BE2C (cell line): Measurements from ENCODE around the gene TRIM44.

ENCODE experiments used
- DNase-seq: peaks from one replicate; pipeline ENCODE4 v3.0.0-alpha.2; 2020
- H3K27me3 ChIP-seq: fragments of 250-450 bp; sonication (Bioruptor Pico); 2 replicates; pipeline ENCODE4 v1.5.1; 2020; ENCODE audit warnings: mild to moderate bottlenecking
- H3K36me3 ChIP-seq: fragments of 250-450 bp; sonication (Bioruptor Pico); 2 replicates; pipeline ENCODE4 v1.5.1; 2020; ENCODE audit warnings: mild to moderate bottlenecking
- H3K4me1 ChIP-seq: fragments of 250-450 bp; sonication (Bioruptor Pico); 2 replicates; pipeline ENCODE4 v1.5.1; 2020
- H3K4me3 ChIP-seq: 2 replicates; pipeline ENCODE4 v1.5.1; 2011; ENCODE audit warnings: low read depth, low read length
- H3K9me3 ChIP-seq: fragments of 250-450 bp; sonication (Bioruptor Pico); 2 replicates; pipeline ENCODE4 v1.5.1; 2020
- TF ChIP-seq, protein P1 (sequence below): IDR thresholded peaks from 2 replicates; pipeline ENCODE4 v1.5.1; 2012; ENCODE audit warnings: mild to moderate bottlenecking, low read depth, low read length

The TRIM44 gene

DNA sequence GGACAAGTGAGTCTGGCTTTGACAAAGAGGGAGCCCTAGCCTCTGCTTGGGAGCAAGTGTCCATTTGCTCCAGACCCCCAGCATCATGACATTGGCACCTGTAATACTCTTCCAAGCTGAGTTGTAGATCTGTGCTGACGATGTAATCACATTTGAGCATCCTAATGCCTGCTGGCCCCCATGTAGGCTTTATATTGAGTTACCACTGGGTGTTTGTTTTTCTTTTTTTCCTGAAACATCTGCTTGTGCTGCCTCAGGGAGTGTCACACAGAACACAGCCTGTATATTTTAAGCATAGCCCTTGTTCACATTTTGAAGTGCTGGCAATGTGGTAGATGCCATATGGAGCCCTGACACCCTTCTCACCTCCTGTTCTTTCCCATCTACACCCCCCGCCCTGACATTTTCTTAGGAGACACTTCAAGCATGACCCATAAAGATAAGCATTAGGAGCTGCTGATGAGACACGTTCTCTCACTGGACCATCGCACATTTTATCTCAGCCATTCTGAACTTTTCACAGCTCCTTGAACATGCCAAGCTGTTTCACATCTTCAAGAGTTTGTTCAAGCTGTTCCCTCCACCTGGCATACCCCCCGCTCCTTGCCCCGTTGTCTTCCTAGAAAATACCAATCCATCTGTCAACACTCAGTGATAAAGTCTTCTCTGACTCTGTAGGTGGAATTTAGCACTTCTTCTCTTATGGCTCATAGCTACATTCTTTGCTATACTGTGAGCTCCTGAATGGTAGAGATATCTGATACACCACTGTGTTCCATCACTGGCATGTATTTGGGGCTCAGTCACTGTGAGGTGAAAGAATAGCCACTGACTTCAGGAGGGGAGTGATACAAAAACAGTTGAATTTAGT is 128.7 kb downstream of the TRIM44 start:
- DNase-seq = no peak
- Histone ChIP-seq H3K9me3 (no peaks in the 10 kb centered on the region), H3K36me3 (no peaks in the 10 kb centered on the region), H3K4me3 (no peak overlapping the region), H3K27me3 (no peaks in the 10 kb centered on the region), H3K4me1 (no peaks in the 10 kb centered on the region; the same call in 1 of the 2 replicates)
- TF ChIP-seq, protein P1, sequence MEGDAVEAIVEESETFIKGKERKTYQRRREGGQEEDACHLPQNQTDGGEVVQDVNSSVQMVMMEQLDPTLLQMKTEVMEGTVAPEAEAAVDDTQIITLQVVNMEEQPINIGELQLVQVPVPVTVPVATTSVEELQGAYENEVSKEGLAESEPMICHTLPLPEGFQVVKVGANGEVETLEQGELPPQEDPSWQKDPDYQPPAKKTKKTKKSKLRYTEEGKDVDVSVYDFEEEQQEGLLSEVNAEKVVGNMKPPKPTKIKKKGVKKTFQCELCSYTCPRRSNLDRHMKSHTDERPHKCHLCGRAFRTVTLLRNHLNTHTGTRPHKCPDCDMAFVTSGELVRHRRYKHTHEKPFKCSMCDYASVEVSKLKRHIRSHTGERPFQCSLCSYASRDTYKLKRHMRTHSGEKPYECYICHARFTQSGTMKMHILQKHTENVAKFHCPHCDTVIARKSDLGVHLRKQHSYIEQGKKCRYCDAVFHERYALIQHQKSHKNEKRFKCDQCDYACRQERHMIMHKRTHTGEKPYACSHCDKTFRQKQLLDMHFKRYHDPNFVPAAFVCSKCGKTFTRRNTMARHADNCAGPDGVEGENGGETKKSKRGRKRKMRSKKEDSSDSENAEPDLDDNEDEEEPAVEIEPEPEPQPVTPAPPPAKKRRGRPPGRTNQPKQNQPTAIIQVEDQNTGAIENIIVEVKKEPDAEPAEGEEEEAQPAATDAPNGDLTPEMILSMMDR = no peak

DNA sequence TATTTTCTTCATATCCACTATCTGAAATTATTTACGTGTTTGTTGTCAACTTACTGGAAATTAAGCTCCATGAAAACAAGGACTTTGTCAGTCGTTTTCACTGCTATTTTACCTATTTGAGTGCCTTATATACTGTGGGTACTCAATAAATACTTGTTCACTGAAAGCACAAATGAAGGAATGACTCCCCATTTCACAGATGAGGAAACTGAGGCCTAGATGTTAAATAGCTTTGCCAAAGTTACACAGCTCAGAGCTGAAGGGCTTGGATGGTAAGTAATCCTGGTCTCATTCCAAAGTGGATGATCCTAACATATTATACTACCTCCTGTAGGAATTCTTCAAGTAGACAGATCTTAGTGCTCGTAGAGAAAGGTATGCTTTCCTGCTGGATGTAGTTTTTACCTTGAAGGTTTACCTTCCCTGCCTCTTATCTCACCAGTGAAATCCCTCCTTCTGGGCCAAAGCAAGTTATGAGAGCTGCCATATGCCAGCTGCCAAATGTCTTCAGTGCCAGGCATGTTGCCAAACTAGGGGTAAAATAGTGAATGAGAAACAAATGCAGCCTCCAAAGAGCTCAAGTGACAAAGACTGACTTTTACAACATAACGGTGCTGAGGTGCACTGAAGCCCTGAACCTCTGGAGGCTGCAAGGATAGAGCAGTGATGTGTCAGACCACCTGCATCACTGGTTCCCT is 129.7 kb downstream of the TRIM44 start:
- TF ChIP-seq, protein P1 = no peak
- Histone ChIP-seq H3K4me1 (no peaks in the 10 kb centered on the region), H3K9me3 (no peaks in the 10 kb centered on the region), H3K36me3 (no peaks in the 10 kb centered on the region), H3K27me3 (no peaks in the 10 kb centered on the region), H3K4me3 (no peak overlapping the region)
- no peak for DNase-seq

DNA sequence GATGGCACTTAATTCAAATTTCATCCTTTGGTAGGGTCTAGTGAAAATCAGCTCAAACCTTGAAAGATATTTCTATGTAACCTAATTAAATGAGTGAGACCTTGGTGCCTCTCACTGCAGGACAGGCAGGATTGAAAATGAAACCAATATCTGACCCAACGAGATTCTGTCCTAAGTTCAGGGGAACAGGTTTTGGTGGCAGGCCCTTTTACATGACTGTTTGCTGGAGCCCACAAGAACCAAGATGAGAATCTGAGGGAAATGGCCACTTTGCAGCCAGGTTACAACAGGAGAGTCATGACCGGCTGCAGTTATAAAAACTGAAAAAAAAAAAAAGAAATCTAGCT is 130.2 kb downstream of the TRIM44 start:
- Histone ChIP-seq H3K4me3 (no peak overlapping the region), H3K36me3 (no peaks in the 10 kb centered on the region), H3K9me3 (no peaks in the 10 kb centered on the region), H3K27me3 (no peaks in the 10 kb centered on the region), H3K4me1 (no peaks in the 10 kb centered on the region)
- no peak for DNase-seq
- TF ChIP-seq, protein P1 = no peak

DNA sequence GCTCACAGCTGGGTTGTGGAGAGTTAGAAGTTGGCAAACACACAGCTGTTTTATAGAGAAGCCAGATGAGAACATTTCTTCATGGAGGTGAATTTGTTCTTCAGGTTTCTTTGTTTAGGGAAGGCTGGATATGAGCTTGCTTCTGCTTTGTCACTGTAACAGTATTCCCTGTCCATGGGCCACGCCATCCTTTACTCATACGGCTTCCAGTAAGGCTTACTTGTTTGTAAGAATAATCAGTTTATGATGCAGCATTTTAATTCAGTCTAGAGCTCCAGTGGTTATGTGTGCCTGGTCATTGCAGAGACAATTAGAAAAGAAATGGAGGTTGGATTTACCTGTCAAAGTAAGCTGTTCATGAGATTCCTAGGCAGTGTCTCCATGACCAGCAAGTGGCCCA is 131.8 kb downstream of the TRIM44 start:
- TF ChIP-seq, protein P1 = no peak
- Histone ChIP-seq H3K9me3 (no peaks in the 10 kb centered on the region), H3K27me3 (no peaks in the 10 kb centered on the region), H3K36me3 (no peaks in the 10 kb centered on the region), H3K4me3 (no peak overlapping the region), H3K4me1 (no peaks in the 10 kb centered on the region)
- no peak for DNase-seq

DNA sequence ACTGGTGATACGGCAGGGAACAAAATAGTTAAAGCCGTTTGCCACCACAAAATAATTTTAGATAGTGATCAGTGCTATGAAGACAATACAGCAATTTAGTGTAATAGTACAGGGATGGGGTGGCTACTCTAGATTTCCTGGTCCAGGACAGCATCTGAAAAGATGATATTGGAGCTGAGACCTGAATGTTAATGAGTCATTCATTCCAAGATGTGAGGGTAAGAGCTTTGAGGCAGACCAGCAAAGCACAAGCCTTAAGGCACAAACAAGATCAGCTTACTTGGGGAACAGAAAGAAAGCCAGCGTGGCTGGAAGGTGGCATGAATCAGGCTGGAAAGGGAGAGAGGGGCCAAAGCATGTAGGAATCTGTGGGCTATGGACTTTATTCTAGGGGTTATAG is 132.3 kb downstream of the TRIM44 start:
- H3K4me3 ChIP-seq = no peak overlapping the region
- no peaks in the 10 kb centered on the region for H3K4me1 ChIP-seq
- DNase-seq = no peak
- H3K36me3 ChIP-seq = no peaks in the 10 kb centered on the region
- no peaks in the 10 kb centered on the region for H3K27me3 ChIP-seq
- TF ChIP-seq, protein P1 = no peak
- H3K9me3 ChIP-seq = no peaks in the 10 kb centered on the region

DNA sequence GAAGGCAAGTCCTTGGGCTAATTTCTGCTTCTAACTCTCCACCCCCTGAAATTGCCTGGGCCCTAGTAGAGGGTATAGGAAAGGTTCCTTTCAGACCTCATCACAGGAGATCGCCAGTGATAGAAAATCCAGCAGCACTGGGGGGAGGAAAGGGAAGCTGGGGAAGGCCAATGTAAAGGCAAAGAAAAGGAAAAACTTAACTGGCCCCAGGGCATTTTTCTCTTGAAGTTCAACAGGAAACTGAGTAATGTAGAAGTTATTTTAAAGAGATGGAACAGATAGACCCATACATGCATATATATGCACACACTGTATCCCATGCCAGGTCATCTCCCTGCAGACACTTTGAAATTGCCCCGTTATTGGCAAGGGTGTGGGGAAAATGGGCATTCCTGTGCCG is 134.0 kb downstream of the TRIM44 start:
- Histone ChIP-seq H3K4me1 (no peaks in the 10 kb centered on the region), H3K36me3 (no peaks in the 10 kb centered on the region), H3K4me3 (no peak overlapping the region), H3K27me3 (no peaks in the 10 kb centered on the region), H3K9me3 (no peaks in the 10 kb centered on the region)
- DNase-seq = no peak
- TF ChIP-seq, protein P1 = no peak
